GM12878 (cell line): ENCODE data around the gene LIMS1. TPM values are rescaled to one million over a fixed set of nuclear protein-coding genes. Genes with fewer than 3 reads are reported as not detected.
A peak's percentile ranks its signal among the peaks of the same experiment; 100 is the strongest.

Experiments
- DPF2 ChIP-seq: fragments of 450-650 bp; IDR thresholded peaks from 2 replicates; pipeline ENCODE4 v1.6.1; 2017; ENCODE audit warnings: mild to moderate bottlenecking
- EP300 ChIP-seq, 2 experiments: fragments of 150-350 bp in 1 of 2; IDR thresholded peaks; 2 replicates each; pipeline ENCODE4 v1.6.1; 2011 to 2012; ENCODE audit warnings: low read depth in 2 of 2, low read length in 2 of 2, borderline replicate concordance in 1 of 2, improper control_type of control experiment in 1 of 2, inconsistent platforms in 1 of 2; ENCODE audit not compliant: control insufficient read depth in 1 of 2
- IKZF2 ChIP-seq, 2 experiments: fragments of 450-650 bp; IDR thresholded peaks; 2 replicates each; pipeline ENCODE4 v1.6.1; 2017; ENCODE audit warnings: mild to moderate bottlenecking in 2 of 2, moderate library complexity in 2 of 2
- JUNB ChIP-seq: IDR thresholded peaks from 2 replicates; pipeline ENCODE4 v1.6.1; 2016; ENCODE audit warnings: antibody characterized with exemption, mild to moderate bottlenecking
- RAD51 ChIP-seq: fragments of 450-650 bp; IDR thresholded peaks from 2 replicates; pipeline ENCODE4 v1.6.1; 2016; ENCODE audit warnings: moderate library complexity, mild to moderate bottlenecking, inconsistent platforms
- TBL1XR1 ChIP-seq: IDR thresholded peaks from 2 replicates; pipeline ENCODE4 v1.6.1; 2012; ENCODE audit warnings: low read depth, low read length, improper control_type of control experiment
- ZSCAN29 ChIP-seq: fragments of 450-650 bp; IDR thresholded peaks from 2 replicates; pipeline ENCODE4 v1.6.1; 2017; ENCODE audit warnings: mild to moderate bottlenecking, moderate library complexity
- polyA plus RNA-seq, 11 experiments: library from polyadenylated mRNA; depleted of rRNA in 4 of 11; unstranded in 6 of 11; stranded (reverse) in 5 of 11; fragments of >200 nt; fragmentation: Nextera tagmentation in 4 of 11; fragmentation: Illumina TruSeq in 1 of 11; extraction: Ambion mirVana in 4 of 11; extraction: Trizol in 1 of 11; gene quantifications; 1 replicate in 1 of 11; 2 replicates in 10 of 11; pipeline versions ENCODE4 v1.2.1 to v1.2.3, GENCODE V29; 2011 to 2016; ENCODE audit warnings: inconsistent platforms in 2 of 11, missing spikeins in 2 of 11, low read depth in 1 of 11
- total RNA-seq, 4 experiments: library from RNA; depleted of rRNA in 3 of 4; stranded (reverse); fragments of >200 nt in 3 of 4; fragmentation: Illumina TruSeq in 1 of 4; extraction: Trizol in 1 of 4; gene quantifications; 2 replicates each; pipeline versions ENCODE4 v1.2.1 to v1.2.3, GENCODE V29; 2013 to 2021
- TF ChIP-seq, protein P1 (sequence below): IDR thresholded peaks from 2 replicates; pipeline ENCODE4 v1.6.1; 2012; ENCODE audit warnings: mild to moderate bottlenecking, low read depth, low read length

The LIMS1 gene
- total and polyA plus RNA-seq, 10 of the 15 experiments (the other 5 are each of a cell fraction or from before 2014, with no cell fraction given) = 15.7 to 98.1 (median 43.9) TPM

DNA sequence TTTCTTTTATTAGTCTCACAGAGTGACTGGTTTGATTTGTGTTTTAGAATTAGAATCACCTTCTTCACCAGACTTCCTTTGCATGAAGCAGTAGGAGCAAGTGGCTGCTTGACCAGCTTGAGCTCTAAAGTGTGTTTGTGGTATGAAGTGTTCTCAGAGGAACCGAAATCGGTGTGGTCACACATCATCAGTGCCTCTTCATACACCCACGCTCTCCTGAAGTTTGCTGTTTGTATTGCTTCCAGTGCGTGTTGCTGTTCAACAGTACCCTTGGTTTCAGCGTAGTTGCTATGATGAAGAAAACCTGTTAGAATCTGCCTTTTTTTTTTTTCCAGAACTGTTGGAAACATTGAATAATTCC lies 77.9 kb downstream of the LIMS1 start (continued):
- TF ChIP-seq, protein P1, sequence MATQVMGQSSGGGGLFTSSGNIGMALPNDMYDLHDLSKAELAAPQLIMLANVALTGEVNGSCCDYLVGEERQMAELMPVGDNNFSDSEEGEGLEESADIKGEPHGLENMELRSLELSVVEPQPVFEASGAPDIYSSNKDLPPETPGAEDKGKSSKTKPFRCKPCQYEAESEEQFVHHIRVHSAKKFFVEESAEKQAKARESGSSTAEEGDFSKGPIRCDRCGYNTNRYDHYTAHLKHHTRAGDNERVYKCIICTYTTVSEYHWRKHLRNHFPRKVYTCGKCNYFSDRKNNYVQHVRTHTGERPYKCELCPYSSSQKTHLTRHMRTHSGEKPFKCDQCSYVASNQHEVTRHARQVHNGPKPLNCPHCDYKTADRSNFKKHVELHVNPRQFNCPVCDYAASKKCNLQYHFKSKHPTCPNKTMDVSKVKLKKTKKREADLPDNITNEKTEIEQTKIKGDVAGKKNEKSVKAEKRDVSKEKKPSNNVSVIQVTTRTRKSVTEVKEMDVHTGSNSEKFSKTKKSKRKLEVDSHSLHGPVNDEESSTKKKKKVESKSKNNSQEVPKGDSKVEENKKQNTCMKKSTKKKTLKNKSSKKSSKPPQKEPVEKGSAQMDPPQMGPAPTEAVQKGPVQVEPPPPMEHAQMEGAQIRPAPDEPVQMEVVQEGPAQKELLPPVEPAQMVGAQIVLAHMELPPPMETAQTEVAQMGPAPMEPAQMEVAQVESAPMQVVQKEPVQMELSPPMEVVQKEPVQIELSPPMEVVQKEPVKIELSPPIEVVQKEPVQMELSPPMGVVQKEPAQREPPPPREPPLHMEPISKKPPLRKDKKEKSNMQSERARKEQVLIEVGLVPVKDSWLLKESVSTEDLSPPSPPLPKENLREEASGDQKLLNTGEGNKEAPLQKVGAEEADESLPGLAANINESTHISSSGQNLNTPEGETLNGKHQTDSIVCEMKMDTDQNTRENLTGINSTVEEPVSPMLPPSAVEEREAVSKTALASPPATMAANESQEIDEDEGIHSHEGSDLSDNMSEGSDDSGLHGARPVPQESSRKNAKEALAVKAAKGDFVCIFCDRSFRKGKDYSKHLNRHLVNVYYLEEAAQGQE = peak; percentile 42; the same call in 1 of the 2 replicates
- TF ChIP-seq DPF2 (peak; percentile 98), JUNB (no peak; the same call in none of the 2 replicates), RAD51 (no peak), IKZF2 (IDR thresholded peaks at IDR 0.05) (peak; percentile 85 to 86), EP300 (IDR thresholded peaks at IDR 0.05; ENCODE audit: borderline replicate concordance in 1 of 2, control insufficient read depth in 1 of 2, low read depth in 2 of 2, low read length in 2 of 2) (peak; percentile 98), ZSCAN29 (peak; percentile 56; the same call in 1 of the 2 replicates), TBL1XR1 (peak; percentile 90; the same call in 1 of the 2 replicates)
- TF ChIP-seq, all 136 proteins: peak for 47
